GM19328 (cell line): ENCODE data around the gene KASH5.

Source experiments
- ATAC-seq: cut with Tn5 transposase; IDR thresholded peaks from one replicate; pipeline ENCODE4 v1.9.1; 2021; ENCODE audit warnings: mild to moderate bottlenecking, moderate library complexity; ENCODE audit not compliant: unreplicated experiment

The KASH5 gene

GRCh38 chr19:49393881-49394280, 5.8 kb downstream of the KASH5 start:
- no peak for ATAC-seq

- ATAC-seq = no peak
Measured at GRCh38 chr19:49395581-49396407, 7.7 kb downstream of the KASH5 start.

- no peak for ATAC-seq
Measured at GRCh38 chr19:49396738-49397505, 8.9 kb downstream of the KASH5 start.

- no peak for ATAC-seq
Measured at GRCh38 chr19:49398001-49398615, 10.1 kb downstream of the KASH5 start.

- ATAC-seq = no peak
Measured at GRCh38 chr19:49398931-49399330, 10.9 kb downstream of the KASH5 start.

GRCh38 chr19:49400029-49400428, 12.0 kb downstream of the KASH5 start:
- no peak for ATAC-seq

- ATAC-seq = no peak
Measured at GRCh38 chr19:49403404-49404187, 15.5 kb downstream of the KASH5 start.

GRCh38 chr19:49407079-49407478, 19.0 kb downstream of the KASH5 start:
- ATAC-seq = no peak

GRCh38 chr19:49407482-49408015, 19.5 kb downstream of the KASH5 start:
- no peak for ATAC-seq

- ATAC-seq = no peak
Measured at GRCh38 chr19:49408816-49409440, 20.9 kb downstream of the KASH5 start.

- no peak for ATAC-seq
Measured at GRCh38 chr19:49409441-49410029, 21.5 kb downstream of the KASH5 start.

GRCh38 chr19:49411681-49412326, 23.8 kb downstream of the KASH5 start:
- no peak for ATAC-seq

- no peak for ATAC-seq
Measured at GRCh38 chr19:49413348-49413747, 25.3 kb downstream of the KASH5 start.

GRCh38 chr19:49414256-49414655, 26.2 kb downstream of the KASH5 start:
- ATAC-seq = no peak

- no peak for ATAC-seq
Measured at GRCh38 chr19:49415102-49415809, 27.2 kb downstream of the KASH5 start.

- ATAC-seq = no peak
Measured at GRCh38 chr19:49415810-49416200, 27.8 kb downstream of the KASH5 start.

- ATAC-seq = no peak
Measured at GRCh38 chr19:49417088-49417487, 29.0 kb downstream of the KASH5 start.

- no peak for ATAC-seq
Measured at GRCh38 chr19:49418511-49418910, 30.5 kb downstream of the KASH5 start.

- no peak for ATAC-seq
Measured at GRCh38 chr19:49419173-49419572, 31.1 kb downstream of the KASH5 start.
